PC-3 (cell line): Measurements from ENCODE around the gene PTPRA.

ENCODE experiments used
- CTCF ChIP-seq: fragments of 300-600 bp; sonication (generic); conservative IDR thresholded peaks from 2 replicates; pipeline ENCODE4 v1.5.1; 2017; ENCODE audit warnings: antibody characterized with exemption, low read depth, mild to moderate bottlenecking, low read length
- EZH2 ChIP-seq: fragments of 300-600 bp; sonication (generic); IDR thresholded peaks from one replicate; pipeline ENCODE4 v1.6.1; 2017; ENCODE audit warnings: antibody characterized with exemption, mild to moderate bottlenecking, low read length; ENCODE audit not compliant: unreplicated experiment

DNA sequence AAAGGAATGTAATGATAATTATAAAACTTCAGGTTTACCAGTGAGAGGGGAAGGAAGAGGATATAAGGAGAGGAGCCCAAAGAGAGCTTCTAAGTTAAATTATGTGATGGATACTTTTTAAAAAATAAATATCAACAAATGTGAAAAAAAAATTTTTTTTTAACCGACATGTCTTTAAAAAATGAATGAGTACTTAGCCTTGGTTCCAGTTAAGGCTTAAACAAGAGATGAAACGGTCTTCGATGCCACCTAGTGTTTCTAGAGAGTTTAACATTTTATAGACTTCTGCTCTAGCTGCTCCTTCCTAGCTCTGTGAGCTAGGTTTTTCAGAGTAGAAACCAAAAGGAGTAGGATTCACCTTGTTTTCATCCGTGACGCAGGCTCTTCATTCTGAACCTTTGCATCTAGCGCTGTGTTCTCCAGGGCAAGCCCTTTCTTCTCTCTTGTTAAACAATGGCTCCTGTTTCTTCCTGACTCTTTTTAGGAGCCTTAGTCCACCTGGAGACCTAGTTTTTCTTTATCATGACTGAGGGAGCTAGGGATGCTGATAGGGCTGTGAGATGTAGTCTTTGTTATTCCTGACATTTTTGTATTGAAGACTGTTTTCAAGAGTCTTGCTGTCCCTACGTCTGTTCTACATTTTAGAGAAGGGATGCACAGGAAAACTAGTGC is 127.7 kb downstream of the PTPRA start:
- TF ChIP-seq CTCF = peak; percentile 77
- no peak for TF ChIP-seq EZH2
